ENCODE results near the gene ARMH3. TPM values are rescaled to one million over a fixed set of nuclear protein-coding genes. Genes with fewer than 3 reads are reported as not detected.

ARMH3 gene
- total and polyA plus RNA-seq, 3 donors from 2014 or later = 20.2 to 23.7 (median 21.6) TPM

GRCh38 chr10:101895781-101896180, 160.2 kb downstream of the ARMH3 start:
- WGBS, 2 donors = 93 to 99% methylated on average over 4 of the region's 4 CpGs
- intact Hi-C loops (cut with DNase I; ENCODE audit: low total_unique reads) = no loop called here

GRCh38 chr10:101894742-101895141, 161.2 kb downstream of the ARMH3 start:
- 74 to 85% methylated on average over 3 of the region's 3 CpGs for WGBS, 2 donors
- intact Hi-C loops (cut with DNase I; ENCODE audit: low total_unique reads) = no loop called here
- H3K4me3 ChIP-seq = no peak overlapping the region

More at GRCh38 chr10:101895781-101896180, 160.2 kb downstream of the ARMH3 start:
- TF ChIP-seq POLR2A (IDR thresholded peaks at IDR 0.05) = no peak
- Histone ChIP-seq H3K36me3 (ENCODE audit: low read depth, missing control alignments) (no peaks in the 10 kb centered on the region), H3K9me3 (no peaks in the 10 kb centered on the region), H3K4me3 (no peak overlapping the region), H3K27me3 (no peaks in the 10 kb centered on the region), H3K27ac (no peak overlapping the region), H3K4me1 (no peaks in the 10 kb centered on the region)
- no peak for DNase-seq

GRCh38 chr10:101894266-101894665, 161.7 kb downstream of the ARMH3 start:
- Histone ChIP-seq H3K9me3 (no peaks in the 10 kb centered on the region), H3K4me1 (no peaks in the 10 kb centered on the region), H3K27me3 (no peaks in the 10 kb centered on the region), H3K27ac (no peak overlapping the region), H3K36me3 (ENCODE audit: low read depth, missing control alignments) (no peaks in the 10 kb centered on the region), H3K4me3 (no peak overlapping the region)
- 91 to 94% methylated on average over 6 of the region's 6 CpGs for WGBS, 2 donors
- intact Hi-C loops (cut with DNase I; ENCODE audit: low total_unique reads) = no loop called here
- no peak for TF ChIP-seq CTCF (IDR thresholded peaks at IDR 0.05)
- no peak for TF ChIP-seq POLR2A (IDR thresholded peaks at IDR 0.05)
- DNase-seq = no peak

More at GRCh38 chr10:101894742-101895141, 161.2 kb downstream of the ARMH3 start:
- Histone ChIP-seq H3K27me3 (no peaks in the 10 kb centered on the region), H3K36me3 (ENCODE audit: low read depth, missing control alignments) (no peaks in the 10 kb centered on the region), H3K27ac (no peak overlapping the region), H3K4me1 (no peaks in the 10 kb centered on the region), H3K9me3 (no peaks in the 10 kb centered on the region)
- TF ChIP-seq CTCF (IDR thresholded peaks at IDR 0.05) (no peak), POLR2A (IDR thresholded peaks at IDR 0.05) (no peak)
- DNase-seq = no peak

GRCh38 chr10:101893510-101894120, 162.4 kb downstream of the ARMH3 start:
- Histone ChIP-seq H3K9me3 (no peaks in the 10 kb centered on the region), H3K4me3 (no peak overlapping the region), H3K36me3 (ENCODE audit: low read depth, missing control alignments) (no peaks in the 10 kb centered on the region), H3K27me3 (no peaks in the 10 kb centered on the region), H3K4me1 (no peaks in the 10 kb centered on the region), H3K27ac (no peak overlapping the region)
- intact Hi-C loops (cut with DNase I; ENCODE audit: low total_unique reads) = no loop called here
- no peak for DNase-seq
- no peak for TF ChIP-seq POLR2A (IDR thresholded peaks at IDR 0.05)
- no peak for TF ChIP-seq CTCF (IDR thresholded peaks at IDR 0.05)
- WGBS, 2 donors = 97 to 100% methylated on average over 1 of the region's 1 CpG

GRCh38 chr10:101892782-101893391, 163.1 kb downstream of the ARMH3 start:
- no peak overlapping the region for H3K27ac ChIP-seq
- H3K9me3 ChIP-seq = no peaks in the 10 kb centered on the region
- intact Hi-C loops (cut with DNase I; ENCODE audit: low total_unique reads) = no loop called here
- no peaks in the 10 kb centered on the region for H3K36me3 ChIP-seq (ENCODE audit: low read depth, missing control alignments)
- TF ChIP-seq POLR2A (IDR thresholded peaks at IDR 0.05) (no peak), CTCF (IDR thresholded peaks at IDR 0.05) (no peak)
- H3K4me1 ChIP-seq = no peaks in the 10 kb centered on the region
- H3K27me3 ChIP-seq = no peaks in the 10 kb centered on the region
- no peak for DNase-seq
- WGBS, 2 donors = 84 to 90% methylated on average over 4 of the region's 4 CpGs
- no peak overlapping the region for H3K4me3 ChIP-seq

All from testis (tissue), 3 donors.